Measurements from ENCODE around the gene HNRNPUL2. TPM values are rescaled to one million over a fixed set of nuclear protein-coding genes. Genes with fewer than 3 reads are reported as not detected.
A peak's percentile ranks its signal among the peaks of the same experiment; 100 is the strongest.

Gene HNRNPUL2
- total and polyA plus RNA-seq, 2 donors (not counting 1 experiment from before 2014, with no cell fraction given), result 14.5 to 18.8 TPM

DNA sequence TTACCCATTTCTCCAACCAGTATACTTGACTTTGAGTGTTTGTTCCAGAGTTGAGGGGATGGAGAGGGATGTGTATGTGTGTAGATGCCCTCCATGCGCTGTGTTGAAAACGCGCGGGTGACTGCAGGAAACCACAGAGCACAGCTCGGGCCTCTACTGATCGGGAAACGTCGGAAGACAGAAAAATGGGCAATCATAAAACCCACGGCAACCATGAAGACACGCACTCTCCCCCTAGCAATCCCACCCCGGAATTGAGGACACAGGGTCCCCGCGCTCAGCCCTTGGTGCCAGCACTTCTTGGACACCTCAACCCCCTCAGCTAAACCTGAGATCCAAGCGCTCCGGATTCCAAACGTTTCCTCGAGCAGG is 56.0 kb downstream of the HNRNPUL2 start:
- no peak for DNase-seq (ENCODE audit: low read depth in 2 of 2)
- Histone ChIP-seq H4K20me1 (ENCODE audit: control insufficient read depth, extremely low read depth, insufficient read depth, low read length) (no peaks in the 10 kb centered on the region), H3K36me3 (ENCODE audit: control insufficient read depth, insufficient read depth, low read length) (peaks cover 10% of the 10 kb centered on the region)

DNA sequence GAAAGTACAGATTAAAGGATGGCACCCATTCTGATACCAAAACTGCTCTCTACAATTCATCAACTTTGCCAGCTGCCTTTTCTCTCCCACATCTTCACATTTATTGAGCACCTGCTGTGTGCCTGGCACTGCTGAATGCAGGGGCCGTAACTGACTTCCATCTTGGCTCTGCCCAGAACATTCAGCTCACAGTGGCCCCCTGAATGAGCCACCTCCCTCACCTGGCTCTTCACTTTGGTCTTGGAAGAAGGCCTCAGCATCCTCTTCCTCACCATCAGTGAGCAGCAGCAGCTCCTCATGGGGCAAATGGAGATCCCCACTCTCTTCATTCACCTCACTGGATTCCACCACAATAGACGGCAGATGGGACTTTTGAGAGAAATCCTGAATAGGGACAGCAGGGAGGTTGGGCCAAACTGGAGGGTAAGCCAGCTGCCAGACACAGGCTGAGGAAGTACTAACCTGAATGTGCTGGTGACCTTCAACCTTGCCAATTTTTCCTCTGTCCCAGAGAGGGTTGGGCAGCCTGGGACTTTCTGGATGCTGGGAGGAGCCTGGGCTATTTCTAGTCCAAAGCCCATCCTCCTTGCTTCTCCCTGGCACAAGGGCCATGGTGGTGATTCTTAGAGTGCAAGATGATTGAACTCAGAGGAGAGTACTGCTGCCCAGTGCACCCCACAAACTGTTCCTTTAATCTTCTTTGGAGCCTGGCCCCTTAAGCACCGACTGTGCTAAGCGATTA is 57.7 kb downstream of the HNRNPUL2 start:
- Histone ChIP-seq H3K36me3 (ENCODE audit: control insufficient read depth, insufficient read depth, low read length) (peaks cover 11% of the 10 kb centered on the region), H3K79me2 (ENCODE audit: control insufficient read depth, insufficient read depth, low read length) (peaks cover 30% of the 10 kb centered on the region)

More for the DNA sequence above, 56.0 kb downstream of the HNRNPUL2 start:
- Histone ChIP-seq H3K79me2 (ENCODE audit: control insufficient read depth, insufficient read depth, low read length) (peaks cover 18% of the 10 kb centered on the region), H3K27me3 (ENCODE audit: control insufficient read depth, insufficient read depth, low read length) (no peaks in the 10 kb centered on the region), H3K4me2 (ENCODE audit: extremely low read depth, insufficient read depth, low read length) (peak overlapping the region; percentile 75), H3K9ac (ENCODE audit: insufficient read depth, low read length) (peak overlapping the region; percentile 66), H2AFZ (ENCODE audit: low read length) (peak overlapping the region; percentile 68), H3K9me3 (ENCODE audit: control insufficient read depth, insufficient read depth, low read depth, low read length) (no peaks in the 10 kb centered on the region), H3K27ac (ENCODE audit: insufficient read depth, low read length) (peak overlapping the region; percentile 70), H3K4me1 (ENCODE audit: control insufficient read depth, extremely low read depth, insufficient read depth, low read length) (peaks cover 8% of the 10 kb centered on the region), H3K4me3 (replicated peaks in 1 of 4; ENCODE audit: control extremely low read depth in 1 of 4, insufficient read depth in 1 of 4, low read depth in 3 of 4, low read length in 4 of 4) (peak overlapping the region; percentile 51 to 92 (median 66))
- TF ChIP-seq, protein P1, sequence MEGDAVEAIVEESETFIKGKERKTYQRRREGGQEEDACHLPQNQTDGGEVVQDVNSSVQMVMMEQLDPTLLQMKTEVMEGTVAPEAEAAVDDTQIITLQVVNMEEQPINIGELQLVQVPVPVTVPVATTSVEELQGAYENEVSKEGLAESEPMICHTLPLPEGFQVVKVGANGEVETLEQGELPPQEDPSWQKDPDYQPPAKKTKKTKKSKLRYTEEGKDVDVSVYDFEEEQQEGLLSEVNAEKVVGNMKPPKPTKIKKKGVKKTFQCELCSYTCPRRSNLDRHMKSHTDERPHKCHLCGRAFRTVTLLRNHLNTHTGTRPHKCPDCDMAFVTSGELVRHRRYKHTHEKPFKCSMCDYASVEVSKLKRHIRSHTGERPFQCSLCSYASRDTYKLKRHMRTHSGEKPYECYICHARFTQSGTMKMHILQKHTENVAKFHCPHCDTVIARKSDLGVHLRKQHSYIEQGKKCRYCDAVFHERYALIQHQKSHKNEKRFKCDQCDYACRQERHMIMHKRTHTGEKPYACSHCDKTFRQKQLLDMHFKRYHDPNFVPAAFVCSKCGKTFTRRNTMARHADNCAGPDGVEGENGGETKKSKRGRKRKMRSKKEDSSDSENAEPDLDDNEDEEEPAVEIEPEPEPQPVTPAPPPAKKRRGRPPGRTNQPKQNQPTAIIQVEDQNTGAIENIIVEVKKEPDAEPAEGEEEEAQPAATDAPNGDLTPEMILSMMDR (conservative IDR thresholded peaks at IDR 0.05 in 1 of 2, IDR thresholded peaks at IDR 0.05 in 1 of 2; ENCODE audit: low read depth in 1 of 2, low read length in 2 of 2), result no peak
- no peak for TF ChIP-seq EZH2 (IDR thresholded peaks at IDR 0.05; ENCODE audit: low read length, missing control alignments)

DNA sequence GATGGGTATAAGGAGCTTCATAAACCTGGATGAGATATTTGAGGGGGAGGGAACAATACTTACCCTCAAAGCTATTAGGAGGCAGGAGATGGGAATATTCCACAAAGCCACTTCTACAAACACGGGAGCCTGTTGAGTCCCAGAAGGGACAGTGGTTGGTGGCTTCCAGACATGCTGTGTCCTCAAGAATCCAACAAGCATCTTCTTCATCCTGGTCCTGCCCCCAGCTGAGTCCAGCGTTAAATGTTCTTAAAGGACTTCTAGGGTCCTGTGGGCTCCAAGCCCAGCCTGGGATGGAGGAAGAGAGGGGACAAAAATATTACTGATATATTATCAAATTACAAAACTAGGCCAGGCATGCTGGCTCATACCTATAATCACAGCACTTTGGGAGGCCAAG is 59.8 kb downstream of the HNRNPUL2 start:
- no peak overlapping the region for H3K27ac ChIP-seq (ENCODE audit: insufficient read depth, low read length)
- H3K4me3 ChIP-seq (replicated peaks in 1 of 4; ENCODE audit: control extremely low read depth in 1 of 4, insufficient read depth in 1 of 4, low read depth in 3 of 4, low read length in 4 of 4), result peak overlapping the region in 1 of 4 experiments; percentile 71

More for the DNA sequence above, 57.7 kb downstream of the HNRNPUL2 start:
- Histone ChIP-seq H3K4me1 (ENCODE audit: control insufficient read depth, extremely low read depth, insufficient read depth, low read length) (peaks cover 10% of the 10 kb centered on the region), H3K9ac (ENCODE audit: insufficient read depth, low read length) (no peak overlapping the region), H4K20me1 (ENCODE audit: control insufficient read depth, extremely low read depth, insufficient read depth, low read length) (no peaks in the 10 kb centered on the region), H3K9me3 (ENCODE audit: control insufficient read depth, insufficient read depth, low read depth, low read length) (no peaks in the 10 kb centered on the region), H3K4me3 (replicated peaks in 1 of 4; ENCODE audit: control extremely low read depth in 1 of 4, insufficient read depth in 1 of 4, low read depth in 3 of 4, low read length in 4 of 4) (no peak overlapping the region), H2AFZ (ENCODE audit: low read length) (no peak overlapping the region), H3K27ac (ENCODE audit: insufficient read depth, low read length) (no peak overlapping the region), H3K4me2 (ENCODE audit: extremely low read depth, insufficient read depth, low read length) (no peak overlapping the region), H3K27me3 (ENCODE audit: control insufficient read depth, insufficient read depth, low read length) (no peaks in the 10 kb centered on the region)
- no peak for TF ChIP-seq EZH2 (IDR thresholded peaks at IDR 0.05; ENCODE audit: low read length, missing control alignments)
- TF ChIP-seq, protein P1 (conservative IDR thresholded peaks at IDR 0.05 in 1 of 2, IDR thresholded peaks at IDR 0.05 in 1 of 2; ENCODE audit: low read depth in 1 of 2, low read length in 2 of 2), result no peak
- DNase-seq (ENCODE audit: low read depth in 2 of 2), result no peak

More for the DNA sequence above, 59.8 kb downstream of the HNRNPUL2 start:
- H3K4me2 ChIP-seq (ENCODE audit: extremely low read depth, insufficient read depth, low read length), result no peak overlapping the region
- H3K79me2 ChIP-seq (ENCODE audit: control insufficient read depth, insufficient read depth, low read length), result peaks cover 33% of the 10 kb centered on the region
- H2AFZ ChIP-seq (ENCODE audit: low read length), result no peak overlapping the region
- DNase-seq (ENCODE audit: low read depth in 2 of 2), result no peak
- H3K4me1 ChIP-seq (ENCODE audit: control insufficient read depth, extremely low read depth, insufficient read depth, low read length), result peaks cover 10% of the 10 kb centered on the region
- H3K9me3 ChIP-seq (ENCODE audit: control insufficient read depth, insufficient read depth, low read depth, low read length), result no peaks in the 10 kb centered on the region
- no peaks in the 10 kb centered on the region for H4K20me1 ChIP-seq (ENCODE audit: control insufficient read depth, extremely low read depth, insufficient read depth, low read length)
- no peak for TF ChIP-seq EZH2 (IDR thresholded peaks at IDR 0.05; ENCODE audit: low read length, missing control alignments)
- peaks cover 15% of the 10 kb centered on the region for H3K36me3 ChIP-seq (ENCODE audit: control insufficient read depth, insufficient read depth, low read length)
- H3K27me3 ChIP-seq (ENCODE audit: control insufficient read depth, insufficient read depth, low read length), result no peaks in the 10 kb centered on the region
- H3K9ac ChIP-seq (ENCODE audit: insufficient read depth, low read length), result no peak overlapping the region
